ENCODE results near the gene SYT1.

SYT1 gene

GRCh38 chr12:79301181-79301580, 436.6 kb downstream of the SYT1 start:
- DNase-seq, result no peak

- DNase-seq, result no peak
Measured at GRCh38 chr12:79302162-79302814, 437.7 kb downstream of the SYT1 start.

GRCh38 chr12:79307340-79307739, 442.8 kb downstream of the SYT1 start:
- no peak for DNase-seq

DNA sequence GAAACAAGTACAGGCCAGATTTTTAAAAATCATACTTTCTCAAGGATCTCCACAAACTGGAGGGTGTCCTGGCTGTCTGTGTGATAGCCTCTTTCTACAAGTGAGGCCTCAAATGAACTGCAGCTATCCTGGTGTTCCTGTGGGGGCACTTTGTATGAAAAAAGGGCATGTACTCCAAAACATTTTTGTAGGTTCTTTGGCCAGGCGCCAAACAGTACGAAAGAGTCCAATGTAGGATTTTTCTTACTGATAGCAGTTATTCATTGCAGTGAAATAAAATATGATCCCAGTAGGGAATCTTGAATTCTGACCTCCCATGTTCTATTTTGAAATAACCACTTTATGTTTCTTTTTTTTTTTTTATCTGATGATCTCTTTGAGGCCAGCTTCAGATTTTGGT, 444.5 kb downstream of the SYT1 start:
- DNase-seq, result no peak

GRCh38 chr12:79317179-79317847, 452.7 kb downstream of the SYT1 start:
- no peak for DNase-seq

DNA sequence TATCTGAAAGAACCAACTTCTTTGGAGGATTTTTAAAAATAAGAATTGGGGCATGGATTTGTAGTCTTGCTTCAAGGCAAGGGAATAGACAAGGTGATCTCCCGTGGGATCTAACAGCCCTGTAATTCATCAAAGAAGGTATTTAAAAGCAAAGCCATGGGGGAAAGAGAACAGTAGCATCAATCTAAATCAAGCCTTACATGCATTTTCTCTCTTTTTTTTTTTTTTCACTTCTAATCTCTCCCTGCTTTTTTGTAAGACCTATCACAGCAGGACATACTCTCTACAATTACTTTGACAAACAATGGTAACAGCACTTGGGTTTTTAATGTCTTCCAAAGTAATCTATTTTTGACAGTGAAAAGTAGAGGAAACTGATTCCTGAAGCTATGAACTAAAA, 458.3 kb downstream of the SYT1 start:
- DNase-seq, result no peak

DNA sequence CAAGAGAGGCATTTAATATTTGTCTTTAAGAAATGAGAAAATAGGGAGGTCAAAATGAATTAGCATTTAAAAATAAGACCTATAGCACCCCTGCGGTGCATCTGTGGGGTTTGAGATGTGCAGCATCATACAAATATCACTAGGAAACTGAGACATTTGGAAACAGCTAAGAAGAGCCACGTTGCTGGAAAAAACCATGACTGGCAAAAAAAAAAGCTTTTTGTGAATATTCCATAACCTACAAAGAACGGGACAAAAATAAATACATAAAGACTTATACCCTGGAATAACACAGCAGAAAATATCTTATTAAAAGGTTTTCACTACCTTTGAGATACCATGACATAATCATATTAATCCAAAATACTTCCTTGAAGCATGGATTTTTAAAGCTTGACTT, 460.0 kb downstream of the SYT1 start:
- no peak for DNase-seq

GRCh38 chr12:79326222-79326621, 461.6 kb downstream of the SYT1 start:
- DNase-seq, result no peak

- DNase-seq, result no peak
Measured at GRCh38 chr12:79326663-79327062, 462.1 kb downstream of the SYT1 start.

GRCh38 chr12:79327465-79327864, 462.9 kb downstream of the SYT1 start:
- no peak for DNase-seq

GRCh38 chr12:79329933-79330332, 465.4 kb downstream of the SYT1 start:
- DNase-seq, result no peak

- DNase-seq, result no peak
Measured at GRCh38 chr12:79331870-79332269, 467.3 kb downstream of the SYT1 start.

DNA sequence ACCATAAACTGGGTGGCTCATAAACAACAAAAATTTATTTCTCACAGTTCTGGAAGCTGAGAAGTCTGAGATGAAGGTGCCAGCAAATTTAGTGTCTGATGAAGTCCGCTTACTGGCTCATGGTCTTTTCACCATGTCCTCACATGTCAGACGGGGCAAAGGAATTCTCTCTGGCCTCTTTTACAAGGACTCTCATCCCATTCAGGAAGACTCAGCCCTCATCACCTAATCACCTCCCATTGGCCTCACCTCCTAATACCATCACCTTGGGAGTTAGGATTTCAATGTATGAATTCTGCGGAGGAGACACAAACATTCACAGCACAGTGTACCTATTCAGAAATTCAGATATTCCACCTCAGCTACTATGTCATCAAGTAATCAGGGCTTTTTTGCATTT, 468.6 kb downstream of the SYT1 start:
- DNase-seq, result no peak

- DNase-seq, result no peak
Measured at GRCh38 chr12:79337662-79338290, 473.2 kb downstream of the SYT1 start.

GRCh38 chr12:79344855-79345847, 480.6 kb downstream of the SYT1 start:
- DNase-seq, result peak; percentile 29

DNA sequence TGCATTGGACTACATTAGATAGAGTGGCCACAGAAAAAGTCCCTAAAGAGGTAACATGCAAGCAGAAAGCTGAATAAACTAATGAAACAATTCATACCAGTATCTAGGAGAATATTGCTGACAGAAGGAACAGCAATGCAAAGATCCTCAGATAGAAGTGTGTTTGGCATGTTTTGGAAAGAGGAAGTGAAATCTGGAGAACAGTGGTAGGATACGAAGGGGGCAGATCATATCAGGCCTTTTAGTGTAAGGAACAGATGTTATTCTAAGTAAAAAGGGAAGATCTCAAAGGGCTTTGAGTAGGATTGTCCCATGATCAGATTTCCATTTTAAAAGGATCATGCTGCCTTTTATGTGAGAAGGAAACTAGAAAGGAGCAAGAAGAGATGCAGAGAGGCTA, 483.3 kb downstream of the SYT1 start:
- no peak for DNase-seq

DNA sequence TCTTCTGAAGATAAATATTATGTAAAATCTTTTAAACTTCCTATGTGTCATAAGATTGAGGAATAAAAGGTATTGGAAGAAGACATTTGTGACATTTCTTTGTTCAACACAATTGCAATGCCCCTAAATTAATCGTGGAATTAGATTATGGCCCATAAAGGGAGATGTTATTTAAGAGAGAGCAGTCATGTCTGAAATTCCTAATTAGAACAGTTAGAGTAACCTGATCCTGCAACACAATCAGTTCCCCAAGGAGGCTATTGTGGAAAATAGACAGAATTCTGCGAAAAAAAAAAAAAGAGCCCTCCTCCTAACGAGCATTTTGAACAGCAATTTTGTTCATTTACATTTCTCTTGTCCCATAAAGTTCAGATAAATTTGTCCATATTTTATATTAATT, 486.7 kb downstream of the SYT1 start:
- no peak for DNase-seq

DNA sequence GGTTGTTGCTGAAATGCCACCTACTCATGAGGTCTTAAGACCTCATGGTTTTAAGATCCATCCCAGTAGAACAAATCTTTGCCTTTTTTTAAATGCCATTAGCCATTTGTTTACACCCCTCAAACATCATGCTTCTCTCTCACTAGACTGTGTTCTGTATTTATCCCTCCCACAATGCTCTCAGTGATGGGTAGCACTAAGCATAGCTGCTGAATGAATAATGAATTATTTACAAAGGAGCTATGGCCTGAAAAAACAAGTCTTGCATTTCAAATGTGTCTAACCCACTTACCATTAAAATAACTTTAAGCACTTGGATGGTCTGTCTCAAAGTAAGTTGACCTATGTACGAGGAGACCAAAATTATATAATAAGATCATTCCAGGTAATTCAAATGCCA, 491.6 kb downstream of the SYT1 start:
- DNase-seq, result no peak

DNA sequence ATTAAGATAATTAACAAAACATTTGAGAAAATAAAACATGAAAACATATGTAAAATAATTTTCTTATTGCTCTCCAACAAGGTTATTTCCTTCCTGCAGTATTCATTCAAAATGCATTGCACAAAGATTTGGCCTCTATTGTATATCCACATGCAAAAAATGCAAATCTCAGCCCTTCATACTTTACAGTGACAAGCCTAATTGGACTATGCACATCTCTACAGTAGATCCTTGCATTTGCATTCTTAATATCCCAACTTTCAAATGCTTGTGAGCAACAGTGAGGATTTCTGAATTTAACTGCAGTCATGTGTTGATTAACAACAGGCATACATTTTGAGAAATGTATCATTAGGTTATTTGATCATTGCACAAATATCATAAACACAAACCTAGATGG, 492.5 kb downstream of the SYT1 start:
- DNase-seq, result no peak

DNA sequence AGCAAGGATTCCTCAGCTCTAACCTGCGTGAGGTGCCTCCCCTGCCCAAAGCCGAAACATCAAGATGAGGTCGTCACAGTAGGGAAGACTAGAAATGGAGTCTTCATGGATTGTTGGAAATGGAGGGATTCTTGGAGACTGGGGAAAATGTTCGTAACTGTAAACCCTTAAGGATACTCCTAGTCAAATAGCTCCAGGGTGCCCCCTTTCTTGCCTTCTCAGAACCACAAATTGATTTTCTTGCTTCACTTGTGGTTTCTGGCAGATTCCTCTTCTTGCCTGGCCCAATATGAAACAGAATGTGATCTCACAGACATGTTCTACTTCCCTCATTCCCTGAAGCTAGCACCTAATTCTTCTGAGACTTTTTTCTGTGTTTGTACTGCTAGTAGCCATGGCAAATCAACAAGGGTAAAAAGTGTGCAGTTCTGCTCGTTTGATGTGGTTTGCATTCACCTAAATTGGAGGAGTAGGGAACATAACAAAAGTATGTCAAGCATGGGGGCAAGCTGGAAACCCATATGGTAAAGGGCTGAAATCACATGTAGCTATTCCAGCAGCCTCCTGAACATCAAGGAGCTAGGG, 494.2 kb downstream of the SYT1 start:
- DNase-seq, result no peak

- no peak for DNase-seq
Measured at GRCh38 chr12:79360286-79360685, 495.7 kb downstream of the SYT1 start.

DNA sequence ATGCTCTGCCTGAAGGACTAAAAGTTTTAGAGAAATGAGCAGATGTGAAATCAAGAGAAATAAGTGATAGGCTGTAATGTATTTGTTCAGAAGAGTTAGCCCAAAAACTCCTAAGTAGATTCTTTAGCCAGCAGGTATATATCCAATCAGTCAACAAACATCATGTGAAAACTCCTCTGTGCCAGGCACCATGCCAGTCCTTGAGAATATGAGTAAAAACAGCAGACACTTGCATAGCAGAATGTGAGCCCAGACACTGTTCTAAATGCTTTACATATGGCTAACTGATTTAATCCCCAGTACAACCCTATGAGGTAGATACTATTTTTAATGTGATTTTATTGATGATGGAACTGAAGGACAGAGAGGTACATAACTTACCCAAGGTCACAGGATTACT, 496.4 kb downstream of the SYT1 start:
- DNase-seq, result no peak

GRCh38 chr12:79364197-79364596, 499.6 kb downstream of the SYT1 start:
- no peak for DNase-seq

Data from NCI-H526 treated with DMSO at 0.1 percent for 48 hours (cell line).